GM19023 (cell line): ENCODE measurements around the gene TMEM89.

Source experiments
- ATAC-seq: cut with Tn5 transposase; IDR thresholded peaks from one replicate; pipeline ENCODE4 v1.9.1; 2021; ENCODE audit warnings: mild to moderate bottlenecking, moderate library complexity; ENCODE audit not compliant: unreplicated experiment

Gene TMEM89

DNA sequence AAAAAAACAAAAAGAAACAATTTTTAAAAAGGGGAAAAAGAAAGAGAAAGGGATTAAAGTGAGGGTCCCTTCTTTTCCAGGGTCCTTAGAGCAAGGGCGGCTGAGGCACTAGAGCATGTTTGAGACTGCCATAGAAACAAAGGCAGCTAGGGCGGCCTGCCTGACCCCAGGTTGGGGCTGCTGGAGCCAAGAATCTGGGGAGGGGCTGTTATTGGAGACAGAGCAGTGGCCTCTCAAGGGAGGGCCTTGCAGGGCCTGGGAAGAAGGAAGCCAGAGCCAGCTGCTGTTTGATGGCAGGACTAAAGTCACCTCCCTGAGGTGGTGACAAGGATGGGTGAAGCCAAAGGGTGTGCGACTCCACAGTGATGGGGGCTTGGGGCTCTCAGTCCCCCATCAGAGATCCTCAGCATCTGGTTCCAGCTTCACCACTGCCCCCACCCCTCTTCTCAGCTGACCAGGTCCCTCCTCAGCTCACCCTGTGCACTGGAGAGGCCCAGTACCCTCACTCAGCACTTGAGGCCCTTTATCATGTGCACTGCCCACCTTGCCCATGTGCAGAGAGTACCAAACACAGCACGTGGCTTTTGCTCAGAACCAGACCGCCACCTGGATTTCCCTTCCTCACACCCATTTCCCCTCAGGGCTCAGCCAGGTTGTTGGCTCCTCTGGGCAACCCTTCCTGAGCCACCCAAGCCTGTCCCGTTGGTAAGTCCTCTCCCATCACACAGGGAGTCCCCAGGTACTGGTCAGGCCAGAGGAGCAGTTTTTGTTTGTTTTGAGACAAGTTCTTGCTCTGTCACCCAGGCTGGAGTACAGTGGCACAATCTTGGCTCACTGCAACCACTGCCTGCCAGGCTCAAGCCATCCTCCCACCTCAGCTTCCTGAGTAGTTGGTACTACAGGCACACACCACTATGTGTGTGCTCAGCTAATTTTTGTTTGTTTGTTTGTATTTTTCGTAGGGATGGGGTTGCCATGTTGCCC lies 1.7 kb downstream of the TMEM89 start:
- no peak for ATAC-seq

DNA sequence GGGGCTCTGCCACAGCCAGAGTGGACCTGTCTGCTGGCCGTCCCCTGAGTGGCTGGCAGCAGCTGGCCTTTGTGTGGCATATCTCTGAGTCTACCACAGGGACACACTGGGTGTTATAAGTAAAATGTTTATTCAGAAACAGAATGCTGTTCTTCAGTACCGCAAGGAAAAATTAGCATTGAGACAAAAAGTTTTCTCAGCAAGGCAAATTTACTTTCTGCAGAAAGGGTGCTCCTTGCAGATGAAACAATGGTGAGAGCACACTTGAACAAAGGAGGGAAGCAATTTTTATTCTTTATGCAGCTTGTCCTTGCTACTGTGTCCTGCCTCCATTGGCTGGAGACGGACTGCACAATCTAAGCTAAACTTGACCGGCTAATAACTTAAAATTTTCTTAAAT lies 4.0 kb downstream of the TMEM89 start:
- no peak for ATAC-seq

DNA sequence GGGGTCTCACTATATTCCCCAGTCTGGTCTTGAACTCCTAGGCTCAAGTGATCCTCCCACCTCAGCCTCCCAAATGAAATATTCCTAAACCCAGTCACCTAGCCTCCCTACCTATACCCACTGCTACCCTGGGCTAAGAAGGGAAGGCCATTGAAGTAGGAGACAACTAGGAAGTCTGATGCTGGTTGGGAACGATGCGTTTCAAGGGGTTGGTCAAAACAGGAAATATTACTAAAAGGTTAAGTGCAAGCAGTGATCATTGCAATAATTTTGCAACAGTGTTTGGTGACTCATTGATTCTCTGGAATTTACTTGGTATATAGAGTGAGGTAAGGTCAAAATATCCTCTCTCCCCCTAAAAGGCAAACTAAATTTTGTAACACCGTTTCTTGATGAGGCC lies 7.5 kb downstream of the TMEM89 start:
- no peak for ATAC-seq

DNA sequence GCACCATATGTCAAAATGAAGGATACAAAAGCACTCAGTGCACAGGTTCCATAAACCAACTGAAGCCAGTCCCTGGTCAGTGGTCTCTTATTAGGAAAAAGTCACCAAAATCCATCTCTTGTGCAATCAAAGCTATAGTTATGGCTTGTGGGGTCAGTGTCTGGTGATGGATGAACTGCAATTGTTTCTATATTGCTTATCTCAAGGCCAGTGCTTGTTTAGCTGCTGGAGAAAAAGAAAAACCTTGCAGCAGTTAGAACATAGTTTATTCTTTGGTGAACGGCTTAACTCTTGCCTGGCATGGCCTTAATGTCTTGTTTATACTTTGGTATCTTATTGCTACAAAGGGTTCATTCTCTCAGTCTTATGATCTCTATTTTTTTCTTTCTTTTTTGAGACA lies 9.3 kb downstream of the TMEM89 start:
- no peak for ATAC-seq

- ATAC-seq: peak; percentile 94
Observed at GRCh38 chr3:48609088-48610005, 12.2 kb downstream of the TMEM89 start, which contains the start of gene UQCRC1. UQCRC1 (minus strand) TSS chr3:48609646; CDS start chr3:48609620, 26 bp downstream.

GRCh38 chr3:48607519-48607918 lies 14.1 kb downstream of the TMEM89 start:
- no peak for ATAC-seq

- no peak for ATAC-seq
Observed at GRCh38 chr3:48601622-48601994, 20.0 kb downstream of the TMEM89 start.

GRCh38 chr3:48600711-48601621 lies 20.6 kb downstream of the TMEM89 start:
- ATAC-seq: no peak

DNA sequence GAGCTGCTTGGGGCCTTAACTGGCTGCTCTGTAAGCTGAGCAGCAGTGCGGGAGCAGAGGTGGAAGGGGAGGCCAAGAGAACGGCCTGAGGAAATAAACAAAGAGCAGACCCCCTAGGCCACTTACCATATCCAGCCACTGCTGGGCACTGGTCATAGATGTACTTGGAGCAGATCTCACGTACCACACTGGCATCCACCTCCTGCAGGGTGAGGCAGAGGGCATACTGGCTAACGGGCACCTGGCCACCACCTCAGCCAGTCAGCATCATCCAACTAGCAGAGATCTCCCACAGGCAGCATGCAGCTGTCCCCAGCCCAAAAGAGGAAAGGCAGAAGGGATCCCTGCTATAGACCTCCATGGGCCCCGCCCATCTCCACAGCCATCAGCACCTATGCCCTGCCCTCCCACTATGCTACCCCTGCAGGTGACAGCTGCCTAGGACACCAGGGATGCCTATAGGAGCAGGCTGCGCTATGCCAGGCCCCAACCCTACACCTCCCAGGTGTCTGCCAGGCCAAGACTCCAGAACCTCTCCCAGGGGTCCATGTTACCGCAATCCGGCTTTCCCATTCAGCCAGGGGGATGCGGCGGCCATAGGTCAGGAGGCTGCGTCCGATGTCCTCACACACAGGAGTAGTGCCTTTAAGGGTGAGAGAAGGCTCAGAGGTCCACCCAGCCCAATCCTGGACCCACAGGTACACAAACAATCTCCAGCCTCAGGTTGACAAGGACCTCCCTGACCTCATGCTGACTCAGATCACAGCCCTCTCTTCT lies 21.9 kb downstream of the TMEM89 start:
- ATAC-seq: no peak

DNA sequence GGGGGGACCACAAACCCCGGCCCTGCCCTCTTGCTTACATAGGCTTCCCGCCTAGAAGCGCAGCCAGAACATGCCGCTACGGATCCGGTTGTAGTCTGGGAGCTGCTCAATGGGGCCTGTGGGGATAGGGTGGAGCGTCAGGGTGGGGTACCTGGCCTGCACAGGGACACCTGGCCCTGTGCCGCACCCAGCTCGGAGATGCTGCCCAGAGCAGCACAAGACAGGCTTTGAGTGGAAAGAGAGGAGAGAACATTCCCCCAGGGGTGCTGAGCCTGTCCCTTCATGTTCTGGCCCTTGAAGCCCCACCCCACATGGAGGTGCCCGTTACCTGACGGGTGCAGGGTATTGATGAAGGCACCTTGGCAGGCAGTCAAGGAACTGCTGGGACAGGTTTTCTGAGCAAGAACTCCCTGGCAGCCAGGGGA lies 22.5 kb downstream of the TMEM89 start:
- ATAC-seq: no peak

- no peak for ATAC-seq
Observed at GRCh38 chr3:48598323-48599076, 23.1 kb downstream of the TMEM89 start.

DNA sequence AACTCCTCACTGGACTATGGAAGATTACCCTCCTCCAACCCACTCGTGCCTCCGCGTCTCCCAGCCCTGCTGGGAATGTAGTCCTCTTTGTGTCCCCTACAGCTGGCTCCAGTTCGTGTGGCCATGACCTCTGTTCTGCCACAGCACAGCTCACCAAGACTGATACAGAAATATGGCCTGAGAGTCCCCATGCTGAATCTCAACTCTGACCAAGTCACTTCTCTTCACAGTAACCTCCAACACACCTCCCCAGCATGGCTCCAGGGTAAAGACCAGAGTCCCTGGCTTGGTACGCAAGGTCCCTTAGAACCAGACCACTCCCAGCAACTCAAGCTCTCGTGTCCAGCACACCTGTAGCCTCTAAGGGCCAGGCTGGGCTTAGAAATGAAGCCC lies 24.2 kb downstream of the TMEM89 start:
- ATAC-seq: no peak

DNA sequence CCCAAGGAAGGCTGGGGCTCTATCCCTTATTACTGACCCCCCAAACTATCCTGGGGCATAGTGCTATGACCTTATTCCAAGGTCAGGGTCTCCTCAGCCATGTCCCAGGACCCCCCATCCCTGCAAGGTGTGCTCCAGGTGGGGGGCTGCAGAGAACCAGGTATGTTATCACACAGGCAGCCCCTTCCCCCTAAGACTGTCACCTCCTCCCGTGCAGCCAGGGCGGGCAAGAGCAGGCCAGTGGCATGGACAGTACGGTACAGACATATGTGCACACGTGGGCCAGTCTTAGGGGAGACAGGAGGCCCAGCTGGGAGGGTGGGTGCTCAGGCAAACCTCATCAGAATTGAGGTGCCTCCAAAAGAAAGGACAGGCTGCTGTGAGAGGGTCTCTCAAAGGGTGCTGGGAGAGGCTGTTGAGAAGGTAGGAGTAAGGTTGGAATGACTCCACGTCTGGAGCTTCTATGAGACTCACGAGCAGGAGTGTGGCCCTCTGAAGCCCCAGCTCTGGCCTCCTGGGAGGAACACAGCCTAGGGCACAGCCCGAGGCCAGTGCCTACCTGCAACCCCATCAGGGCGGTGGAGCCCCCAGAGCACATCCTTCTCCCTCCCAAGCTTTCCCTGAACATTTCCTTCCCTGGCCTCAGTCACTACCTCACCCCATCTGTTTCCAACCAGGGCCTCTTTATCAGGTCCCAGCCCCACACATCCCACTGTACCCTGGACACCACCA lies 24.7 kb downstream of the TMEM89 start:
- ATAC-seq: no peak

DNA sequence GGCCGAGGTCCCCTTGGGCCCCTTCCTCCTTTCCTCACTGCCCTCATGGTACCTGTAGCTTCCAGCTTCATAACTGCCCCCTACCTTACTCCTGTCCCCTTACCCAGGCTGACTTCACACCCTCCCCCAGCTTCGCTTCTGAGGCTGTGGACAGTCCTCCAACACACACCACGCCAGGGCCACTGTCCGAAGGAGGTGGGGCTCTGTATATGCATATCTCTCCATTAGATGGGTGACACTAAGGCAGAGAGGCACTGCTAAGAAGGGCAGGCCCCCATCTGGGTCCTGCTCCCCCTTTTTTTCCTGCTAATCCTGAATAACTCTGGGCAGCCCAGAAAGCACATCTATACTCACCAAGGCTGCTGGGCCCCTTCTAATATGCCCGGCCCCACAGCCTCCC lies 25.4 kb downstream of the TMEM89 start:
- no peak for ATAC-seq

- ATAC-seq: no peak
Observed at GRCh38 chr3:48595526-48596121, 25.9 kb downstream of the TMEM89 start.

GRCh38 chr3:48595075-48595525 lies 26.5 kb downstream of the TMEM89 start, which contains the start of gene COL7A1:
COL7A1 (minus strand) TSS chr3:48595329; CDS start chr3:48595159, 170 bp downstream.
- no peak for ATAC-seq

GRCh38 chr3:48594417-48595049 lies 27.0 kb downstream of the TMEM89 start:
- no peak for ATAC-seq
